ENCODE results near the gene CDC42EP5.
"Not testable (repeated sequence)": the region's sequence is repeated elsewhere in the genome, so short reads cannot be mapped to it uniquely, and the experiment has no call there.

- TF ChIP-seq EZH2 (IDR thresholded peaks at IDR 0.05; ENCODE audit: borderline replicate concordance, low read depth, low read length, severe bottlenecking); CTCF (IDR thresholded peaks at IDR 0.05; ENCODE audit: borderline replicate concordance, extremely low read depth, low read length, poor library complexity, severe bottlenecking): not testable (repeated sequence)
These were observed 20.0 kb upstream of the CDC42EP5 start for GRCh38 chr19:54493056-54493455.

All from DND-41 (cell line).